PC-9 (cell line): Measurements from ENCODE around the gene TBC1D2. TPM values are rescaled to one million over a fixed set of nuclear protein-coding genes. Genes with fewer than 3 reads are reported as not detected.

Source experiments
- BruUV-seq: library from RNA; stranded (reverse); fragments of 400-500 nt; replicated peaks from 2 replicates; lab custom pipeline; 2021; lab: Mats Ljungman, UMichigan
- CTCF ChIA-PET: fragments of 300-600 bp; sonication (Branson Sonifier 250); formaldehyde crosslinking; loops from one replicate; lab custom pipeline; 2022; ENCODE audit warnings: antibody characterized with exemption; lab: Charles Lee
- POLR2A ChIA-PET: fragments of 300-600 bp; sonication (Branson Sonifier 250); formaldehyde crosslinking; loops from one replicate; lab custom pipeline; 2022; ENCODE audit warnings: antibody characterized with exemption; ENCODE audit not compliant: unreplicated experiment; lab: Charles Lee
- DNase-seq, 2 experiments: peaks; one replicate each; pipeline versions ENCODE4 v3.0.0 to v3.0.0-alpha.2; 2015 to 2022; ENCODE audit warnings: mixed read lengths in 1 of 2
- H2AFZ ChIP-seq: fragments of 200-600 bp; sonication (generic); 2 replicates; pipeline ENCODE4 v1.8.1; 2017; ENCODE audit warnings: antibody characterized with exemption
- H3F3A ChIP-seq: fragments of 200-600 bp; sonication (generic); 2 replicates; pipeline ENCODE4 v1.8.1; 2017; ENCODE audit warnings: antibody characterized with exemption, mild to moderate bottlenecking, low read depth; ENCODE audit not compliant: insufficient read depth
- H3K27ac ChIP-seq: fragments of 200-600 bp; sonication (generic); 2 replicates; pipeline ENCODE4 v1.6.1; 2016; ENCODE audit warnings: mixed run types
- H3K27me3 ChIP-seq: fragments of 200-600 bp; sonication (generic); 2 replicates; pipeline ENCODE4 v1.6.1; 2016; ENCODE audit warnings: low read depth, mixed run types; ENCODE audit not compliant: insufficient read depth
- H3K36me3 ChIP-seq: fragments of 200-600 bp; sonication (generic); 2 replicates; pipeline ENCODE4 v1.6.1; 2016; ENCODE audit warnings: low read depth, mixed run types
- H3K4me1 ChIP-seq: fragments of 200-600 bp; sonication (generic); replicated peaks from 2 replicates; pipeline ENCODE4 v1.6.1; 2016; ENCODE audit warnings: mixed run types; ENCODE audit not compliant: insufficient read depth
- H3K4me2 ChIP-seq: fragments of 200-600 bp; sonication (generic); 2 replicates; pipeline ENCODE4 v1.6.1; 2017; ENCODE audit warnings: mixed run types
- H3K4me3 ChIP-seq: fragments of 200-600 bp; sonication (generic); 2 replicates; pipeline ENCODE4 v1.6.1; 2016; ENCODE audit warnings: mixed run types
- H3K79me2 ChIP-seq: fragments of 200-600 bp; sonication (generic); 2 replicates; pipeline ENCODE4 v1.6.1; 2017; ENCODE audit warnings: low read depth, mixed run types
- H3K9me2 ChIP-seq: fragments of 200-600 bp; sonication (generic); 2 replicates; pipeline ENCODE4 v1.8.1; 2017; ENCODE audit warnings: mild to moderate bottlenecking; ENCODE audit not compliant: insufficient read depth
- H3K9me3 ChIP-seq: fragments of 200-600 bp; sonication (generic); 2 replicates; pipeline ENCODE4 v1.8.1; 2016; ENCODE audit warnings: low read depth; ENCODE audit not compliant: insufficient read depth
- H4K20me1 ChIP-seq: fragments of 200-600 bp; sonication (generic); 2 replicates; pipeline ENCODE4 v1.8.1; 2017; ENCODE audit not compliant: insufficient read depth
- EZH2 ChIP-seq: fragments of 200-600 bp; sonication (generic); IDR thresholded peaks from 2 replicates; pipeline ENCODE4 v1.8.0; 2017; ENCODE audit warnings: antibody characterized with exemption, low read depth
- intact Hi-C: fragments of 100-400 bp; cut with micrococcal nuclease; formaldehyde crosslinking; loops from one replicate; pipeline ENCODE4 v1.10.0; 2022; ENCODE audit not compliant: unreplicated experiment
- total RNA-seq: library from RNA; stranded (reverse); gene quantifications from 2 replicates; pipeline ENCODE4 v1.2.3, GENCODE V29; 2021
- TF ChIP-seq, protein P1 (sequence below): fragments of 200-600 bp; sonication (generic); conservative IDR thresholded peaks from 2 replicates; pipeline ENCODE4 v1.6.1; 2017; ENCODE audit warnings: mixed run types, antibody characterized with exemption, mild to moderate bottlenecking, moderate library complexity

Gene TBC1D2
- total RNA-seq, 1 experiment from 2014 or later: 44.7 TPM

- ChIA-PET CTCF (no interaction called here), POLR2A (interaction anchor here (0.7 kb wide), 1 partner anchor 82 kb away, joined by 9 read pairs; no protein-coding TSS in a partner anchor)
- TF ChIP-seq EZH2: no peak
- TF ChIP-seq, protein P1, sequence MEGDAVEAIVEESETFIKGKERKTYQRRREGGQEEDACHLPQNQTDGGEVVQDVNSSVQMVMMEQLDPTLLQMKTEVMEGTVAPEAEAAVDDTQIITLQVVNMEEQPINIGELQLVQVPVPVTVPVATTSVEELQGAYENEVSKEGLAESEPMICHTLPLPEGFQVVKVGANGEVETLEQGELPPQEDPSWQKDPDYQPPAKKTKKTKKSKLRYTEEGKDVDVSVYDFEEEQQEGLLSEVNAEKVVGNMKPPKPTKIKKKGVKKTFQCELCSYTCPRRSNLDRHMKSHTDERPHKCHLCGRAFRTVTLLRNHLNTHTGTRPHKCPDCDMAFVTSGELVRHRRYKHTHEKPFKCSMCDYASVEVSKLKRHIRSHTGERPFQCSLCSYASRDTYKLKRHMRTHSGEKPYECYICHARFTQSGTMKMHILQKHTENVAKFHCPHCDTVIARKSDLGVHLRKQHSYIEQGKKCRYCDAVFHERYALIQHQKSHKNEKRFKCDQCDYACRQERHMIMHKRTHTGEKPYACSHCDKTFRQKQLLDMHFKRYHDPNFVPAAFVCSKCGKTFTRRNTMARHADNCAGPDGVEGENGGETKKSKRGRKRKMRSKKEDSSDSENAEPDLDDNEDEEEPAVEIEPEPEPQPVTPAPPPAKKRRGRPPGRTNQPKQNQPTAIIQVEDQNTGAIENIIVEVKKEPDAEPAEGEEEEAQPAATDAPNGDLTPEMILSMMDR: no peak
- H3K36me3 ChIP-seq: peaks cover 4% of the 10 kb centered on the region; the same call in 1 of the 2 replicates
- no peaks in the 10 kb centered on the region for H4K20me1 ChIP-seq
- no peaks in the 10 kb centered on the region for H3K9me2 ChIP-seq
- no peak for DNase-seq
- H3K4me3 ChIP-seq: no peak overlapping the region
- BruUV-seq: no TSS peak
- intact Hi-C loops: loop anchor here (10.0 kb wide), 1 partner anchor 592 kb away; the partner anchor contains the start of gene ANKS6
- H3K27me3 ChIP-seq: no peaks in the 10 kb centered on the region
- H2AFZ ChIP-seq: no peak overlapping the region
- peaks cover 16% of the 10 kb centered on the region; the same call in 1 of the 2 replicates for H3F3A ChIP-seq
- no peak overlapping the region for H3K27ac ChIP-seq
- no peaks in the 10 kb centered on the region for H3K79me2 ChIP-seq
- H3K4me2 ChIP-seq: no peak overlapping the region
- no peaks in the 10 kb centered on the region for H3K9me3 ChIP-seq
- H3K4me1 ChIP-seq: no peaks in the 10 kb centered on the region; the same call in 1 of the 2 replicates
Measured at GRCh38 chr9:98203153-98203552, 52.3 kb downstream of the TBC1D2 start.

- CTCF ChIA-PET: no interaction called here
- intact Hi-C loops: loop anchor here (10.0 kb wide), 1 partner anchor 593 kb away; the partner anchor contains the start of gene ANKS6
- DNase-seq: no peak
- H4K20me1 ChIP-seq: no peaks in the 10 kb centered on the region
- H3K4me2 ChIP-seq: no peak overlapping the region
- H3F3A ChIP-seq: peaks cover 11% of the 10 kb centered on the region; the same call in 1 of the 2 replicates
- no peak overlapping the region for H2AFZ ChIP-seq
- H3K4me1 ChIP-seq: no peaks in the 10 kb centered on the region; the same call in 1 of the 2 replicates
- POLR2A ChIA-PET: no interaction called here
- TF ChIP-seq, protein P1: no peak
- TF ChIP-seq EZH2: no peak
- no peak overlapping the region for H3K27ac ChIP-seq
- H3K4me3 ChIP-seq: no peak overlapping the region
- no peaks in the 10 kb centered on the region for H3K9me3 ChIP-seq
- H3K9me2 ChIP-seq: no peaks in the 10 kb centered on the region
- H3K79me2 ChIP-seq: no peaks in the 10 kb centered on the region
- no peaks in the 10 kb centered on the region for H3K27me3 ChIP-seq
- BruUV-seq: no TSS peak
- H3K36me3 ChIP-seq: peaks cover 4% of the 10 kb centered on the region; the same call in 1 of the 2 replicates
Measured at GRCh38 chr9:98202252-98202651, 53.2 kb downstream of the TBC1D2 start.

- intact Hi-C loops: loop anchor here (10.0 kb wide), 1 partner anchor 593 kb away; the partner anchor contains the start of gene ANKS6
- H3K9me3 ChIP-seq: no peaks in the 10 kb centered on the region
- no peak overlapping the region for H3K4me2 ChIP-seq
- H3K36me3 ChIP-seq: peaks cover 4% of the 10 kb centered on the region; the same call in 1 of the 2 replicates
- no peaks in the 10 kb centered on the region for H3K9me2 ChIP-seq
- no peak overlapping the region for H3K4me3 ChIP-seq
- H3F3A ChIP-seq: peaks cover 6% of the 10 kb centered on the region; the same call in 1 of the 2 replicates
- H2AFZ ChIP-seq: no peak overlapping the region
- H3K79me2 ChIP-seq: no peaks in the 10 kb centered on the region
- no peaks in the 10 kb centered on the region for H3K27me3 ChIP-seq
- CTCF ChIA-PET: no interaction called here
- TF ChIP-seq, protein P1: no peak
- TF ChIP-seq EZH2: no peak
- no peaks in the 10 kb centered on the region for H4K20me1 ChIP-seq
- BruUV-seq: no TSS peak
- POLR2A ChIA-PET: no interaction called here
- no peaks in the 10 kb centered on the region; the same call in 1 of the 2 replicates for H3K4me1 ChIP-seq
- DNase-seq: no peak
- no peak overlapping the region for H3K27ac ChIP-seq
Measured at GRCh38 chr9:98201749-98202148, 53.7 kb downstream of the TBC1D2 start.
